Measurements from ENCODE around the gene SDK2. TPM values are rescaled to one million over a fixed set of nuclear protein-coding genes. Genes with fewer than 3 reads are reported as not detected.

Gene SDK2
- total RNA-seq, 4 donors from 2014 or later = under 0.01 to 0.49 (median 0.08) TPM

- no peak for TF ChIP-seq CTCF (IDR thresholded peaks at IDR 0.05; ENCODE audit: low read depth)
Observed at GRCh38 chr17:73547790-73548189, 96.5 kb downstream of the SDK2 start.

- TF ChIP-seq CTCF (IDR thresholded peaks at IDR 0.05; ENCODE audit: low read depth) = no peak
Observed at GRCh38 chr17:73546770-73547536, 97.3 kb downstream of the SDK2 start.

GRCh38 chr17:73546114-73546513 lies 98.1 kb downstream of the SDK2 start:
- TF ChIP-seq CTCF (IDR thresholded peaks at IDR 0.05; ENCODE audit: low read depth) = no peak

- TF ChIP-seq CTCF (IDR thresholded peaks at IDR 0.05; ENCODE audit: low read depth) = no peak
Observed at GRCh38 chr17:73545109-73546032, 98.9 kb downstream of the SDK2 start.

- no peak for TF ChIP-seq CTCF (IDR thresholded peaks at IDR 0.05; ENCODE audit: low read depth)
Observed at GRCh38 chr17:73544333-73544732, 99.9 kb downstream of the SDK2 start.

- no peak for TF ChIP-seq CTCF (IDR thresholded peaks at IDR 0.05; ENCODE audit: low read depth)
Observed at GRCh38 chr17:73542323-73542722, 101.9 kb downstream of the SDK2 start.

GRCh38 chr17:73541561-73541981 lies 102.7 kb downstream of the SDK2 start:
- no peak for TF ChIP-seq CTCF (IDR thresholded peaks at IDR 0.05; ENCODE audit: low read depth)
